Measurements from ENCODE around the gene RAB3D.
A peak's percentile ranks its signal among the peaks of the same experiment; 100 is the strongest.
"Not testable (repeated sequence)": the region's sequence is repeated elsewhere in the genome, so short reads cannot be mapped to it uniquely, and the experiment has no call there.

RAB3D gene

GRCh38 chr19:11365557-11366117 is 26.2 kb upstream of the RAB3D start:
- DNase-seq = no peak

GRCh38 chr19:11364935-11365334 is 25.5 kb upstream of the RAB3D start:
- DNase-seq = no peak

GRCh38 chr19:11364296-11364904 is 24.9 kb upstream of the RAB3D start:
- no peak for DNase-seq

- DNase-seq = no peak
Measured at GRCh38 chr19:11363881-11364280, 24.4 kb upstream of the RAB3D start.

- no peak for DNase-seq
Measured at GRCh38 chr19:11361771-11362731, 22.6 kb upstream of the RAB3D start.

- DNase-seq = peak; percentile 52 to 57
Measured at GRCh38 chr19:11361037-11361770, 21.7 kb upstream of the RAB3D start.

GRCh38 chr19:11359421-11359820 is 20.0 kb upstream of the RAB3D start:
- no peak for DNase-seq

- DNase-seq = no peak
Measured at GRCh38 chr19:11356676-11357550, 17.5 kb upstream of the RAB3D start.

- DNase-seq = no peak
Measured at GRCh38 chr19:11356074-11356397, 16.6 kb upstream of the RAB3D start.

GRCh38 chr19:11355160-11356073 is 16.0 kb upstream of the RAB3D start, which contains the start of gene PLPPR2:
Gene PLPPR2 (plus strand): TSS chr19:11355432. CDS start chr19:11357674, 2,242 bp downstream.
- DNase-seq = peak; percentile 91 to 92

- not testable (repeated sequence) for DNase-seq
Measured at GRCh38 chr19:11354102-11354501, 14.6 kb upstream of the RAB3D start.

- DNase-seq = no peak
Measured at GRCh38 chr19:11349171-11349570, 9.7 kb upstream of the RAB3D start.

- no peak for DNase-seq
Measured at GRCh38 chr19:11347546-11348039, 8.1 kb upstream of the RAB3D start.

- peak; percentile 98 for DNase-seq
Measured at GRCh38 chr19:11346104-11346940, 6.9 kb upstream of the RAB3D start, which contains the start of the genes CCDC159 and TMEM205. Gene CCDC159 (plus strand): TSS chr19:11346519. CDS start chr19:11346607, 88 bp downstream. Gene TMEM205 (minus strand): TSS chr19:11346268. CDS start chr19:11345619, 649 bp downstream.

- no peak for DNase-seq
Measured at GRCh38 chr19:11345122-11345803, 5.8 kb upstream of the RAB3D start.

GRCh38 chr19:11342429-11342828 is 3.0 kb upstream of the RAB3D start:
- no peak for DNase-seq

GRCh38 chr19:11340099-11340467 is 626 bp upstream of the RAB3D start:
- not testable (repeated sequence) for DNase-seq

GRCh38 chr19:11338569-11339253 is 746 bp downstream of the RAB3D start:
- no peak for DNase-seq
